ENCODE measurements around the gene RASA4. TPM values are rescaled to one million over a fixed set of nuclear protein-coding genes. Genes with fewer than 3 reads are reported as not detected.
"Not testable (repeated sequence)": the region's sequence is repeated elsewhere in the genome, so short reads cannot be mapped to it uniquely, and the experiment has no call there.

RASA4 gene
- total RNA-seq, 2 experiments from 2014 or later, result 53.7 to 54.2 TPM

DNA sequence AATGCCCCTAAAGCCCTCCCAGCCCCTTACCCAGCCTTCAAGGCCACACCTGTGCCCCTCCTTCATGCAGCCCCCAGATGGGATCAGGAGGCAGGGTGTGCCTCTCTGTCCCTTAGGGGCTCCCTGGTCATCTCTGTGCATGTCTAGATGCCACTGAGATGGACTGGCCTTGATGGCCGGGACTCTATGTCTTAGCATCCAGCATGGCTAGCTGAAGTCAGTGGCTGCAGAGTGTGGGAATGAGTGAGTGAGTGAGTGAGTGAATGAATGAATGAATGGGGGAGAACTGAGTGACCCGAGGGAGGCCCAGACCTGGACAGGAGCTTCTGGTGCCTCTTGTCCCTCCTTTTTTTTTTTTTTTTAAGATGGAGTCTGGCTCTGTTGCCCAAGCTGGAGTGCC is 84.4 kb downstream of the RASA4 start:
- not testable (repeated sequence) for H3K4me1 Mint-ChIP-seq, DNase-seq, H3K27ac Mint-ChIP-seq, H3K36me3 Mint-ChIP-seq, H3K9me3 Mint-ChIP-seq, H3K27me3 Mint-ChIP-seq, H3K4me3 Mint-ChIP-seq

DNA sequence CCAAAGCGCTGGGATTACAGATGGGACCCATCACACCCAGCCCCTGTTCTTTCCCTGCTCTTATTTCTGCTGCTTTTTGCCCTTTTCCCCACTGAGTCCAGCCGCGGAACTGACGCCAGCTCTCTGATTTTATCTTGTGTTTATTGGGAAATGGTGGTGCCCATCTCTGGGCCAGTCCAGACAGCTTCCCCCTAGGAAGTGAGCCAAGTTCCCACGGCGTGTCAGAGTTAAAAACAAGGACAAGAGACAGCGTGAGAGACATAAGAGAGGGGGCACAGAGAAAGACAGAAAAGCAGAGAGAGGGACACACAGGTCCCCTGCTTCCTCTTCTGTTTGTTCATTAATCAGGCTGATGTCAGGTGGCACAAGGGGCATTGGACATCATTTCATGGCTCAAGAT is 85.0 kb downstream of the RASA4 start:
- not testable (repeated sequence) for H3K36me3 Mint-ChIP-seq, H3K9me3 Mint-ChIP-seq, H3K27ac Mint-ChIP-seq, H3K27me3 Mint-ChIP-seq, H3K4me3 Mint-ChIP-seq, H3K4me1 Mint-ChIP-seq, DNase-seq

DNA sequence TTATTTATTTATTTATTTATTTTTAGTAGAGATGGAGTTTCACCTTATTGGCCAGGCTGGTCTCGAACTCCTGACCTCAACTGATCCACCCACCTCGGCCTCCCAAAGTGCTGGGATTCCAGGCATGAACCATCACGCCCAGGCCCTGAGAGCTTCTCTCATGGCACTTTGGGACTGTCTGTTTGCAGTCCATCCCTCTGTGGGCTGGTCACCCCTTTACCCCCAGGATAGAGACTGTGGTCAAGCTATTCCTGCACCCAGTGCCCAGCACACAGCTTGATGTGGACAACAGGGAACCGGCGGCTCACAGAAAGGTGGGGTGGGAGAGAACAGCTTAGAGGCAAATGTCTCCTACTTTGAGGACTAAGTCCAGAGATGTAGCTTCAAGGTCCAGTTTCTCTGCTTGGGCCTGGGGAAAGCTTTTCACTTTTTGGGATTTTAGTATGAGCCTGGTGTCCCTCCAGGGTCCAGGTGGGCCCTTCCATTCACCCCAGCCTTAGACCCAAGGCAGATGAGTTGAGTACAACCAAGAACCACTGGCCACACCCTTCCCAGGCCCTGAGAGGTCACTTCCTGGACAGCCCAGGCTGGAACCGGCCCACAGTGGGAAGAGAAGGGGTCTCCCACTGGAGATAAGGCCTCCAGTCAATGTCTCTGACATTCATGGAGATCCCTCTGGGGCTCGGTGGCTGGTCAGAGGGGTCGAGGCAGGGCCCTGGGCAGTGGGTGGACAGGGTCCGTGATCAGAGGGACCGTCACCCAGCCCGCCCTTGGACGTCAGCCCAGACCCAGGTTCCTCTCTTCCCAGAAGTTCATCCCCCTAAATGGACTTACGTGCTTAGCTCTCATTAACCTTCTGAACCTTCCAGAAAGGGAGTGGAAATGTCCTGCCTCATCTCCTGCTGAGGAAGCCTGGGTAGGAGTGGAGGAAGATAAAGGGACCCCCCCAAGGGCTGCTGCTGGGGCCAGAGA is 88.4 kb downstream of the RASA4 start:
- not testable (repeated sequence) for H3K9me3 Mint-ChIP-seq, H3K27me3 Mint-ChIP-seq, H3K27ac Mint-ChIP-seq, H3K4me1 Mint-ChIP-seq, H3K4me3 Mint-ChIP-seq, DNase-seq, H3K36me3 Mint-ChIP-seq

DNA sequence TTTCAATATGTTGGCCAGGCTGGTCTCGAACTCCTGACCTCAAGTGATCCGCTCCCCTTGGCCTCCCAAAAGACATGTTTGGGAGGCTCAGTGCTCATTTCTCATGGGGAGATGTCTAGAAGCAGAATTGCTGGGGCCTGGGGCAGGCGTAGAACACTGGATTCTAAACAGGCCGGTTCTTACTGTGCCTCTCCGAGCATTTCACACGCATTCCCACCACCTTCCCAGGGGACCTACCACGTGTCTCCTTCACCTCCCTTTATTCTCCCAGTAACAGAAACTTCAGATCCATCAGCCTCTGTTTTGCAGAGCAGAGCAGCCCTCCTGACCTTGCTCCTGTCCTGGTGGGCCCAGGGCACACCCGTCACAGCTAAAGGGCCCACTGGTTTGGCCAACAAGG is 89.4 kb downstream of the RASA4 start:
- not testable (repeated sequence) for H3K27ac Mint-ChIP-seq, H3K36me3 Mint-ChIP-seq, H3K4me3 Mint-ChIP-seq, DNase-seq, H3K27me3 Mint-ChIP-seq, H3K9me3 Mint-ChIP-seq, H3K4me1 Mint-ChIP-seq

DNA sequence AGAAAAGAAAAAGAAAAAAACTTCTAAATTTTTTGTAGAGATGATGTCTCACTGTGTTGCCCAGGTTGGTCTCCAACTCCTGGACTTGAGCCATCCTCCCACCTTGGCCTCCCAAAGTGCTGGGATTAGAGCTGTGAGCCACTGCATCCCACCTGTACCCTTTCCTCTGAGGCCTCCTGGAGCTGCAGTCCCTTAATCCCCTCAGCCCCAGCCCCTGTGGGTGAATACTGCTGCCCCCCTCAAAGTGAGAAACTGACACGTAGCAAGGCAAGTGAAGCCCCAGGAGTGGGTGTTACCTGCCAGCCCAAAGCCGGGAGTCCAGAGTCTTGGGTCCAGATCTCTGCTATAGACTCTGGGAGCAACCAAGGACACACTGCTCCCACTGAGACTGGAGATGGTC is 91.8 kb downstream of the RASA4 start:
- H3K9me3 Mint-ChIP-seq, H3K4me3 Mint-ChIP-seq, DNase-seq, H3K36me3 Mint-ChIP-seq, H3K27ac Mint-ChIP-seq, H3K4me1 Mint-ChIP-seq, H3K27me3 Mint-ChIP-seq: not testable (repeated sequence)

Other genes starting within 250 kb of the RASA4 start
- gene PRKRIP1, start 220.4 kb downstream of the RASA4 start, total RNA-seq, result 10 to 100 TPM; 25.1 to 25.2 TPM
- 10 to 100 TPM; 41.4 to 46.2 TPM for gene ORAI2, start 183.2 kb downstream of the RASA4 start, total RNA-seq
- 10 to 100 TPM in 1 of 2 experiments, 1 to 10 TPM in 1; 8.8 to 10.1 TPM for gene ALKBH4, start 151.9 kb downstream of the RASA4 start, total RNA-seq
- gene LRWD1, start 151.8 kb downstream of the RASA4 start, total RNA-seq, result 10 to 100 TPM; 20.1 to 20.7 TPM
- gene POLR2J, start 137.8 kb downstream of the RASA4 start, total RNA-seq, result 10 to 100 TPM; 63.5 to 67.1 TPM
- gene RASA4B, start 99.0 kb downstream of the RASA4 start, total RNA-seq, result 10 to 100 TPM; 23.6 to 25.2 TPM
- gene UPK3BL2, start 73.1 kb downstream of the RASA4 start, total RNA-seq, result 1 to 10 TPM; 6.4 to 9.6 TPM
- not detected for gene SPDYE2, start 65.5 kb downstream of the RASA4 start, total RNA-seq
- 10 to 100 TPM; 19.7 to 23.3 TPM for gene POLR2J3, start 44.2 kb downstream of the RASA4 start, total RNA-seq
- gene UPK3BL1, start 26.0 kb upstream of the RASA4 start, total RNA-seq, result 10 to 100 TPM; 14.1 to 19.4 TPM
- gene SPDYE2B, start 33.6 kb upstream of the RASA4 start, total RNA-seq, result not detected
- gene POLR2J2, start 54.9 kb upstream of the RASA4 start, total RNA-seq, result 1 to 10 TPM; 6.5 to 6.9 TPM
- gene FAM185A, start 132.2 kb upstream of the RASA4 start, total RNA-seq, result 10 to 100 TPM; 10.0 to 10.2 TPM